ENCODE data around the gene PLA1A.

PLA1A gene

DNA sequence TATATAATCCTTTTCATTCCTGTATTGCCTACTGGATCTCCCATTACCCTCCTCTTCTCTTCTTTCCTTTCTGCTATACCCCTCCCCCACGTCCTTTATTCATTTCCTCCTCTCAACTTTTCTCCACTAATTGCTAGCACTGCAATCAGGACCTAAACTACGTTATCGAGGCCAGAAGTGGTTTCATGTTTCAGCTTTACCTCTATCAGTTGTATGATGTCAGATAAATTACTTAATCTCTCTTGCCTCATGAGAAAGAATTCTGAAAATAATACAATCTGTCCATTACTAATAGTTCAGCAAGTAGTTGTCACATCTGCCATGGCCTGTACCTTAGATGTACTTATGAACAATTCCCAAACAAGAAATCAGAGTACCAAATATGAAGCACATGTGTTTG, 52.1 kb downstream of the PLA1A start:
- Histone ChIP-seq H3K27ac (ENCODE audit: extremely low read depth, low read depth, low read length) (no peak overlapping the region), H3K4me1 (ENCODE audit: control insufficient read depth, insufficient read depth, low read length) (no peaks in the 10 kb centered on the region)
- CTCF ChIA-PET: interaction anchor here (1.4 kb wide), 1 partner anchor 31 kb away, joined by 4 read pairs; no protein-coding TSS in a partner anchor
- TF ChIP-seq ZNF23 (tag by site-specific recombination; IDR thresholded peaks at IDR 0.05; ENCODE audit: borderline replicate concordance): no peak
- no peak for TF ChIP-seq ATF2 (tag by site-specific recombination; IDR thresholded peaks at IDR 0.05; ENCODE audit: low read depth)
- TF ChIP-seq ZNF223 (tag by site-specific recombination; IDR thresholded peaks at IDR 0.05): no peak
- no peak for TF ChIP-seq ZSCAN16 (tag by site-specific recombination; IDR thresholded peaks at IDR 0.05)
- TF ChIP-seq HOXD13 (CRISPR knock-in tag; IDR thresholded peaks at IDR 0.05; ENCODE audit: borderline replicate concordance): no peak
- TF ChIP-seq ZNF24 (tag by site-specific recombination; IDR thresholded peaks at IDR 0.05): peak; percentile 55; the same call in 1 of the 2 replicates
- no peak for TF ChIP-seq MZF1 (tag by site-specific recombination; IDR thresholded peaks at IDR 0.05; ENCODE audit: borderline replicate concordance)
- TF ChIP-seq ZNF660 (tag by site-specific recombination; IDR thresholded peaks at IDR 0.05): no peak
- TF ChIP-seq, protein P1, sequence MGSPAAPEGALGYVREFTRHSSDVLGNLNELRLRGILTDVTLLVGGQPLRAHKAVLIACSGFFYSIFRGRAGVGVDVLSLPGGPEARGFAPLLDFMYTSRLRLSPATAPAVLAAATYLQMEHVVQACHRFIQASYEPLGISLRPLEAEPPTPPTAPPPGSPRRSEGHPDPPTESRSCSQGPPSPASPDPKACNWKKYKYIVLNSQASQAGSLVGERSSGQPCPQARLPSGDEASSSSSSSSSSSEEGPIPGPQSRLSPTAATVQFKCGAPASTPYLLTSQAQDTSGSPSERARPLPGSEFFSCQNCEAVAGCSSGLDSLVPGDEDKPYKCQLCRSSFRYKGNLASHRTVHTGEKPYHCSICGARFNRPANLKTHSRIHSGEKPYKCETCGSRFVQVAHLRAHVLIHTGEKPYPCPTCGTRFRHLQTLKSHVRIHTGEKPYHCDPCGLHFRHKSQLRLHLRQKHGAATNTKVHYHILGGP (tag by site-specific recombination; IDR thresholded peaks at IDR 0.05): no peak
- TF ChIP-seq ZNF629 (tag by site-specific recombination; IDR thresholded peaks at IDR 0.05): peak; percentile 88
- no peak for TF ChIP-seq ZNF184 (tag by site-specific recombination; IDR thresholded peaks at IDR 0.05)
- TF ChIP-seq ZNF366 (tag by site-specific recombination; conservative IDR thresholded peaks at IDR 0.05): peak; percentile 65
- TF ChIP-seq, protein P2, sequence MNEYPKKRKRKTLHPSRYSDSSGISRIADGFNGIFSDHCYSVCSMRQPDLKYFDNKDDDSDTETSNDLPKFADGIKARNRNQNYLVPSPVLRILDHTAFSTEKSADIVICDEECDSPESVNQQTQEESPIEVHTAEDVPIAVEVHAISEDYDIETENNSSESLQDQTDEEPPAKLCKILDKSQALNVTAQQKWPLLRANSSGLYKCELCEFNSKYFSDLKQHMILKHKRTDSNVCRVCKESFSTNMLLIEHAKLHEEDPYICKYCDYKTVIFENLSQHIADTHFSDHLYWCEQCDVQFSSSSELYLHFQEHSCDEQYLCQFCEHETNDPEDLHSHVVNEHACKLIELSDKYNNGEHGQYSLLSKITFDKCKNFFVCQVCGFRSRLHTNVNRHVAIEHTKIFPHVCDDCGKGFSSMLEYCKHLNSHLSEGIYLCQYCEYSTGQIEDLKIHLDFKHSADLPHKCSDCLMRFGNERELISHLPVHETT (tag by site-specific recombination; IDR thresholded peaks at IDR 0.05): no peak
- no peak for TF ChIP-seq ZNF2 (tag by site-specific recombination; IDR thresholded peaks at IDR 0.05)
- no peak for TF ChIP-seq ZNF214 (tag by site-specific recombination; IDR thresholded peaks at IDR 0.05; ENCODE audit: borderline replicate concordance)
- TF ChIP-seq ZNF16 (tag by site-specific recombination; IDR thresholded peaks at IDR 0.05; ENCODE audit: low read depth): no peak
- TF ChIP-seq SP7 (tag by site-specific recombination; IDR thresholded peaks at IDR 0.05): 0 out of 2 replicates have a peak, but pooled peaks have one; percentile 18
- TF ChIP-seq, protein P3, sequence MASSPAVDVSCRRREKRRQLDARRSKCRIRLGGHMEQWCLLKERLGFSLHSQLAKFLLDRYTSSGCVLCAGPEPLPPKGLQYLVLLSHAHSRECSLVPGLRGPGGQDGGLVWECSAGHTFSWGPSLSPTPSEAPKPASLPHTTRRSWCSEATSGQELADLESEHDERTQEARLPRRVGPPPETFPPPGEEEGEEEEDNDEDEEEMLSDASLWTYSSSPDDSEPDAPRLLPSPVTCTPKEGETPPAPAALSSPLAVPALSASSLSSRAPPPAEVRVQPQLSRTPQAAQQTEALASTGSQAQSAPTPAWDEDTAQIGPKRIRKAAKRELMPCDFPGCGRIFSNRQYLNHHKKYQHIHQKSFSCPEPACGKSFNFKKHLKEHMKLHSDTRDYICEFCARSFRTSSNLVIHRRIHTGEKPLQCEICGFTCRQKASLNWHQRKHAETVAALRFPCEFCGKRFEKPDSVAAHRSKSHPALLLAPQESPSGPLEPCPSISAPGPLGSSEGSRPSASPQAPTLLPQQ (tag by site-specific recombination; IDR thresholded peaks at IDR 0.05): peak; percentile 42; the same call in 1 of the 2 replicates
- no peak for TF ChIP-seq ZNF239 (tag by site-specific recombination; IDR thresholded peaks at IDR 0.05)
- no peak for TF ChIP-seq ZNF140 (tag by site-specific recombination; IDR thresholded peaks at IDR 0.05)
- no peak for TF ChIP-seq OVOL3 (tag by site-specific recombination; IDR thresholded peaks at IDR 0.05)
- peak; percentile 84 for TF ChIP-seq ZBTB21 (tag by site-specific recombination; IDR thresholded peaks at IDR 0.05)
- no peak for TF ChIP-seq MEIS1 (CRISPR knock-in tag; IDR thresholded peaks at IDR 0.05; ENCODE audit: borderline replicate concordance)
- 0 out of 2 replicates have a peak, but pooled peaks have one; percentile 15 for TF ChIP-seq ZFP69B (tag by site-specific recombination; IDR thresholded peaks at IDR 0.05)
- no peak for TF ChIP-seq PBX3 (CRISPR knock-in tag; IDR thresholded peaks at IDR 0.05)
- TF ChIP-seq, protein P4, sequence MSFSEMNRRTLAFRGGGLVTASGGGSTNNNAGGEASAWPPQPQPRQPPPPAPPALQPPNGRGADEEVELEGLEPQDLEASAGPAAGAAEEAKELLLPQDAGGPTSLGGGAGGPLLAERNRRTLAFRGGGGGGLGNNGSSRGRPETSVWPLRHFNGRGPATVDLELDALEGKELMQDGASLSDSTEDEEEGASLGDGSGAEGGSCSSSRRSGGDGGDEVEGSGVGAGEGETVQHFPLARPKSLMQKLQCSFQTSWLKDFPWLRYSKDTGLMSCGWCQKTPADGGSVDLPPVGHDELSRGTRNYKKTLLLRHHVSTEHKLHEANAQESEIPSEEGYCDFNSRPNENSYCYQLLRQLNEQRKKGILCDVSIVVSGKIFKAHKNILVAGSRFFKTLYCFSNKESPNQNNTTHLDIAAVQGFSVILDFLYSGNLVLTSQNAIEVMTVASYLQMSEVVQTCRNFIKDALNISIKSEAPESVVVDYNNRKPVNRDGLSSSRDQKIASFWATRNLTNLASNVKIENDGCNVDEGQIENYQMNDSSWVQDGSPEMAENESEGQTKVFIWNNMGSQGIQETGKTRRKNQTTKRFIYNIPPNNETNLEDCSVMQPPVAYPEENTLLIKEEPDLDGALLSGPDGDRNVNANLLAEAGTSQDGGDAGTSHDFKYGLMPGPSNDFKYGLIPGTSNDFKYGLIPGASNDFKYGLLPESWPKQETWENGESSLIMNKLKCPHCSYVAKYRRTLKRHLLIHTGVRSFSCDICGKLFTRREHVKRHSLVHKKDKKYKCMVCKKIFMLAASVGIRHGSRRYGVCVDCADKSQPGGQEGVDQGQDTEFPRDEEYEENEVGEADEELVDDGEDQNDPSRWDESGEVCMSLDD (tag by site-specific recombination; IDR thresholded peaks at IDR 0.05): no peak
- TF ChIP-seq ZNF248 (tag by site-specific recombination; IDR thresholded peaks at IDR 0.05): no peak
- TF ChIP-seq ZNF341 (tag by site-specific recombination; IDR thresholded peaks at IDR 0.05; ENCODE audit: low read depth): no peak
- no peak for TF ChIP-seq ZNF571 (tag by site-specific recombination; IDR thresholded peaks at IDR 0.05)
- no peak for TF ChIP-seq ZBTB1 (tag by site-specific recombination; IDR thresholded peaks at IDR 0.05)
- no peak for TF ChIP-seq ZNF707 (tag by site-specific recombination; IDR thresholded peaks at IDR 0.05)
- TF ChIP-seq ZNF549 (tag by site-specific recombination; IDR thresholded peaks at IDR 0.05): no peak

More for the DNA sequence above, 52.1 kb downstream of the PLA1A start:
- POLR2A ChIA-PET: no interaction called here
- no peaks in the 10 kb centered on the region for H3K36me3 ChIP-seq (ENCODE audit: control insufficient read depth in 2 of 2, insufficient read depth in 1 of 2, low read length in 2 of 2)
- no peak overlapping the region for H3K4me3 ChIP-seq (ENCODE audit: low read depth, low read length)
- H3K9me3 ChIP-seq (ENCODE audit: control insufficient read depth, insufficient read depth, low read depth, low read length): no peaks in the 10 kb centered on the region
